Bronchial epithelial cell (primary cell): ENCODE data around the gene DOCK1. TPM values are rescaled to one million over a fixed set of nuclear protein-coding genes. Genes with fewer than 3 reads are reported as not detected.

Experiments
- DNase-seq: peaks from one replicate; pipeline ENCODE4 v3.0.0-alpha.2; 2010; ENCODE audit warnings: low read depth
- FAIRE-seq: peaks from 2 replicates; lab custom pipeline; 2011; peaks lifted over from hg19 to GRCh38; lab: Jason Lieb, UNC
- H3K27me3 ChIP-seq: 2 replicates; pipeline ENCODE4 v1.5.1; 2011; ENCODE audit warnings: low read length; ENCODE audit not compliant: control insufficient read depth, insufficient read depth
- H3K36me3 ChIP-seq: 2 replicates; pipeline ENCODE4 v1.5.1; 2011; ENCODE audit warnings: low read length; ENCODE audit not compliant: control insufficient read depth, insufficient read depth
- H3K4me3 ChIP-seq: 2 replicates; pipeline ENCODE4 v1.5.1; 2011; ENCODE audit warnings: mild to moderate bottlenecking, low read depth, low read length, control low read depth
- total RNA-seq: library from RNA; depleted of rRNA; stranded (reverse); fragments of >200 nt; gene quantifications from 2 replicates; pipeline ENCODE4 v1.2.1, GENCODE V29; 2014
- TF ChIP-seq, protein P1 (sequence below): IDR thresholded peaks from 2 replicates; pipeline ENCODE4 v1.5.1; 2011; ENCODE audit warnings: mild to moderate bottlenecking, moderate library complexity, low read length, control low read depth, inconsistent platforms; ENCODE audit not compliant: insufficient read depth, severe bottlenecking

DOCK1 gene
- total RNA-seq, 1 donor from 2014 or later, result 173 TPM

- H3K36me3 ChIP-seq, result no peaks in the 10 kb centered on the region
- FAIRE-seq, result no peak
Observed at GRCh38 chr10:127474501-127474900, 569.3 kb downstream of the DOCK1 start.

DNA sequence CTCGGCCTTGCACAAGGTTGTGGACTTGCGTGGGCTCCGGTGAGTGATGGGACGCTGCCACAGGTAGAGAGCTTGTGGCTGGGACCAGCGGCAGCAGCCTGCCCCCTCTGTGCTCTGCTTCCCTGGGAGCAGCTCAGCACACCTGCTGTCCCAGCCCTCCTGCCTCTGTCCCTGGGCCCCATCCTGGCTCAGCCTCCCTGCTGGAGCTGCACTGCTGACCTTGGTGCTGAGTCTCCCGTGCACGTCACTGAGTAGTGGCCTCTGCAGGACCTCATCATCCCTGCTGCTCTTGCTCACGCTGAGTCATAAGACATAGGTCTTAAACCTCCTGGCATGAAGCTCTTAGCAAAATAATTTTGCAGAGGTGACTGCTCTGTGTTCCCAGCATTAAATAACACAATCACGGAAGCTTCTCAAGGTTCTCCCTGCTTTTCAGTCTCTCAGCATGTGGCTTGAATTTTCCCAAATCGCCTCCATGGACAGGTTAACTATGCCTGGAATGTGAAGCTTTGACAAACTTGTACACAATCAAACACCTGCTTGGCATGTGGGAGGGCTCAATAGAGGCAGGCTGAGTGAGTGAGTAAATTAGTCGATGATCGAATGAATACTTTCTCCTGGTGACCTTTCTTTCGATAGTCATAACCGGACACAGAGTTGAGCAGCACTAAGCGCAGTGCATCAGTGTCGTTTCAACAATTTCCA, 580.1 kb downstream of the DOCK1 start:
- TF ChIP-seq, protein P1, sequence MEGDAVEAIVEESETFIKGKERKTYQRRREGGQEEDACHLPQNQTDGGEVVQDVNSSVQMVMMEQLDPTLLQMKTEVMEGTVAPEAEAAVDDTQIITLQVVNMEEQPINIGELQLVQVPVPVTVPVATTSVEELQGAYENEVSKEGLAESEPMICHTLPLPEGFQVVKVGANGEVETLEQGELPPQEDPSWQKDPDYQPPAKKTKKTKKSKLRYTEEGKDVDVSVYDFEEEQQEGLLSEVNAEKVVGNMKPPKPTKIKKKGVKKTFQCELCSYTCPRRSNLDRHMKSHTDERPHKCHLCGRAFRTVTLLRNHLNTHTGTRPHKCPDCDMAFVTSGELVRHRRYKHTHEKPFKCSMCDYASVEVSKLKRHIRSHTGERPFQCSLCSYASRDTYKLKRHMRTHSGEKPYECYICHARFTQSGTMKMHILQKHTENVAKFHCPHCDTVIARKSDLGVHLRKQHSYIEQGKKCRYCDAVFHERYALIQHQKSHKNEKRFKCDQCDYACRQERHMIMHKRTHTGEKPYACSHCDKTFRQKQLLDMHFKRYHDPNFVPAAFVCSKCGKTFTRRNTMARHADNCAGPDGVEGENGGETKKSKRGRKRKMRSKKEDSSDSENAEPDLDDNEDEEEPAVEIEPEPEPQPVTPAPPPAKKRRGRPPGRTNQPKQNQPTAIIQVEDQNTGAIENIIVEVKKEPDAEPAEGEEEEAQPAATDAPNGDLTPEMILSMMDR, result no peak
- H3K27me3 ChIP-seq, result no peaks in the 10 kb centered on the region
- H3K36me3 ChIP-seq, result no peaks in the 10 kb centered on the region
- FAIRE-seq (no peak), DNase-seq (peak; percentile 60)
- no peak overlapping the region for H3K4me3 ChIP-seq

More at GRCh38 chr10:127474501-127474900, 569.3 kb downstream of the DOCK1 start:
- no peak for DNase-seq
- no peaks in the 10 kb centered on the region for H3K27me3 ChIP-seq
- H3K4me3 ChIP-seq, result no peak overlapping the region
- TF ChIP-seq, protein P1, result no peak

- H3K4me3 ChIP-seq, result no peak overlapping the region
- DNase-seq (no peak), FAIRE-seq (peak; percentile 62)
- no peaks in the 10 kb centered on the region for H3K36me3 ChIP-seq
- no peaks in the 10 kb centered on the region for H3K27me3 ChIP-seq
- TF ChIP-seq, protein P1, result no peak
Observed at GRCh38 chr10:127486355-127486754, 581.1 kb downstream of the DOCK1 start.

DNA sequence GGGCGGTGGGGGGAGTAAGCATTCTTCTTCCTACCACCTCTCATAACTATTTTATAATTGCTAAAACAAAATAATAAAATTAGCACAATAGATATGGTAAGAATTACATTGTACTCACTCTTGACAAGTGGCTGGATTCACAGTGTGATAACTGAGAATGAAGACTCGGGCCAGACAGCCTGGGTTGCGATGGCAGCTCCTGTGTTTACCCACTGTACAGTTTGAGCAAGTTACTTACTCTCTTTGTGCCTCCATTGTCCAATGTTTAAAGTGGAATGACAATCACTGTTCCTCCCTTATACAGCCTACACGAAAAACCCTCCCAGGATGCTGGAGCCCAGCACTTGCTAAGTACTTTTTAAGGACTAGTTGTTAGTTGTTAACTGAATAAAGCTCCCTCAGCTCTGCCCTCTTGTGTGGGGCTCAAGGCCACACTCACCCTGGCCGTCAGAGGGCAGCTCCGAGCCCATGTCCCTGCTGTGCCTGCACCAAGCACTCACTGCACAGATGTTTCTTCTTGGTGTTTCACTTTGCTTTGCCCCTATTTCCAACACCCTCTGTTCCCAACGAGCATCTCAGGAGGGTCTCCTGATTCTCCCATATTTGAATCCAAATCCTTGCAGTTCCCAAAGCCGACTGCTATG, 587.5 kb downstream of the DOCK1 start:
- Histone ChIP-seq H3K27me3 (no peaks in the 10 kb centered on the region), H3K36me3 (no peaks in the 10 kb centered on the region), H3K4me3 (no peak overlapping the region)
- DNase-seq (no peak), FAIRE-seq (peak; percentile 83)
- TF ChIP-seq, protein P1, result peak; percentile 22

DNA sequence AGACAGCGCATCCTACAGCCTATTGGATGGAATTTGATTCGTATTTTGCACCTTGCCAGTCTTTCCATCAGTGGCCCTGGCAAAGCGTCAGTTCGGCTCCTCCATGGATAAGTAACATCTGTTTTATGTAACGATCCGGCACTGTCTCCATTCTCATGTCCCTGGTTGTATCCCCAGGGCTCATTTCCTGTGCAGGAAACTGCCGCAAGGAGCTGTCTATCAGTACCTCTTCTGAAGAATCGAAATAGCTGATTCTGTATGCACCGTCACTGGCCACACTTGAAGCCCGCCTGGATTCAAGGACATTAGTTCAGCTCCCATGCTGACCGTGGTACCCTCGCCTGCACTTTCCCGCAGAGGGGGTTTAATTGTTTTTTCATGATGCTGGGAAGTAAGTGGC, 590.8 kb downstream of the DOCK1 start:
- H3K36me3 ChIP-seq, result no peaks in the 10 kb centered on the region
- no peak overlapping the region for H3K4me3 ChIP-seq
- TF ChIP-seq, protein P1, result no peak
- FAIRE-seq (no peak), DNase-seq (no peak)
- no peaks in the 10 kb centered on the region for H3K27me3 ChIP-seq
